BLaER1 (cell line): ENCODE measurements around the gene HS6ST1.

Source experiments
- H3K27ac ChIP-seq: shearing (Covaris generic); formaldehyde crosslinking; 2 replicates; pipeline ENCODE4 v1.8.1; 2022
- H3K27me3 ChIP-seq: shearing (Covaris generic); formaldehyde crosslinking; 2 replicates; pipeline ENCODE4 v1.8.1; 2022
- H3K36me3 ChIP-seq: shearing (Covaris generic); formaldehyde crosslinking; 2 replicates; pipeline ENCODE4 v1.8.1; 2022
- H3K4me1 ChIP-seq: shearing (Covaris generic); formaldehyde crosslinking; 2 replicates; pipeline ENCODE4 v1.8.1; 2022
- H3K4me2 ChIP-seq: shearing (Covaris generic); formaldehyde crosslinking; 2 replicates; pipeline ENCODE4 v1.8.1; 2022
- H3K4me3 ChIP-seq: shearing (Covaris generic); formaldehyde crosslinking; 2 replicates; pipeline ENCODE4 v1.8.1; 2022
- H3K9ac ChIP-seq: shearing (Covaris generic); formaldehyde crosslinking; 2 replicates; pipeline ENCODE4 v1.8.1; 2022
- H3K9me3 ChIP-seq: shearing (Covaris generic); formaldehyde crosslinking; 2 replicates; pipeline ENCODE4 v1.8.1; 2022
- H4K20me1 ChIP-seq: shearing (Covaris generic); formaldehyde crosslinking; 2 replicates; pipeline ENCODE4 v1.8.1; 2022
- Cebpa-rat ChIP-seq: shearing (Covaris generic); IDR thresholded peaks from 2 replicates; pipeline ENCODE4 v1.8.1; 2022

The HS6ST1 gene

GRCh38 chr2:128332091-128332634 is 13.5 kb upstream of the HS6ST1 start:
- H3K27ac ChIP-seq = no peak overlapping the region
- H3K9me3 ChIP-seq = peaks cover 34% of the 10 kb centered on the region
- H3K9ac ChIP-seq = no peak overlapping the region
- H3K4me2 ChIP-seq = no peak overlapping the region
- no peaks in the 10 kb centered on the region for H3K36me3 ChIP-seq
- H3K4me1 ChIP-seq = no peaks in the 10 kb centered on the region
- no peaks in the 10 kb centered on the region for H3K27me3 ChIP-seq
- no peaks in the 10 kb centered on the region for H4K20me1 ChIP-seq
- H3K4me3 ChIP-seq = no peak overlapping the region
- TF ChIP-seq Cebpa-rat = no peak

DNA sequence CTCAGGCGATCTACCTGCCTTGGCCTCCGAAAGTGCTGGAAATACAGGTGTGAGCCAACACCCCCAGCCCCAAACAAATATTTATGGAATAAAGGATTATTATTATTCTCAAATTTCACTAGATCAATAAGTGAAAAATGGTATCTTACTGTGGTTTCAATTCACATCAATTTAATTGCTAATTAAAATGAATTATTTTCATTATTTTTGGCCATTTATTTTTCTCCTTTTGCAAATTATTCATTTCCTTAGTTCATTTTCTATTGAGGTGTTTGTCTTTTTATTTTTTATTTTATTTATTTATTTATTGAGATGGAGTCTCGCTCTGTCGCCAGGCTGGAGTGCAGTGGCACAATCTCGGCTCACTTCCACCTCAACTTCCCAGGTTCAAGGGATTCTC is 11.9 kb upstream of the HS6ST1 start:
- Histone ChIP-seq H3K4me2 (no peak overlapping the region), H3K4me3 (no peak overlapping the region), H3K9me3 (peaks cover 30% of the 10 kb centered on the region), H3K36me3 (no peaks in the 10 kb centered on the region), H3K27me3 (no peaks in the 10 kb centered on the region), H3K27ac (no peak overlapping the region), H3K4me1 (peaks cover 7% of the 10 kb centered on the region), H4K20me1 (no peaks in the 10 kb centered on the region), H3K9ac (no peak overlapping the region)
- no peak for TF ChIP-seq Cebpa-rat

DNA sequence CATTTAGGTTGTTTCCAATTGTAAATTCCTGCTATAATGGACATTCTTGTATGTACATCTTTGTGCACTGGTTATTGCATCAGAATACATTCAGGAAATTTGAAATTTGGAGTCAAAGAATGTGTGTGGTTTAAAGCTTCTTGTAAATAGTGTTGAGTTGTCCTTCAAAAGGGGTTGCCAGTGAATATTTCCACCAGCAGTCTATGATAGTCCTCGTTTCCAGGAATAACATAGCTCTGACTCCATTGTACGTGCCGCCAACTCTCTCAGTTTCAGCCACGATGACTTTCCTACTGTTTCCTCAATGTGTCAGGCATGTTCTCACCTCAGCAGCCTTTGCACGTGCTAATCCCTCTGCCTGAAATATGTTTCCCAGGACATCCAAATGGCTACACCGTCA is 10.9 kb upstream of the HS6ST1 start:
- H3K9ac ChIP-seq = no peak overlapping the region
- peaks cover 9% of the 10 kb centered on the region for H3K4me1 ChIP-seq
- no peaks in the 10 kb centered on the region for H3K36me3 ChIP-seq
- no peak for TF ChIP-seq Cebpa-rat
- H3K9me3 ChIP-seq = peaks cover 29% of the 10 kb centered on the region
- no peak overlapping the region for H3K4me2 ChIP-seq
- no peaks in the 10 kb centered on the region for H3K27me3 ChIP-seq
- no peaks in the 10 kb centered on the region for H4K20me1 ChIP-seq
- no peak overlapping the region for H3K4me3 ChIP-seq
- H3K27ac ChIP-seq = no peak overlapping the region

- Histone ChIP-seq H3K27ac (no peak overlapping the region), H3K4me3 (no peak overlapping the region)
- TF ChIP-seq Cebpa-rat = no peak
These were observed 8.7 kb upstream of the HS6ST1 start for GRCh38 chr2:128327180-128327964.

GRCh38 chr2:128326346-128326745 is 7.7 kb upstream of the HS6ST1 start:
- Histone ChIP-seq H3K27me3 (no peaks in the 10 kb centered on the region), H3K4me2 (0 out of 2 replicates have a peak overlapping the region, but pooled peaks have one; percentile 39), H3K9ac (no peak overlapping the region), H3K27ac (no peak overlapping the region), H4K20me1 (no peaks in the 10 kb centered on the region), H3K9me3 (peaks cover 6% of the 10 kb centered on the region; the same call in 1 of the 2 replicates), H3K4me1 (peaks cover 38% of the 10 kb centered on the region), H3K36me3 (no peaks in the 10 kb centered on the region), H3K4me3 (no peak overlapping the region)
- no peak for TF ChIP-seq Cebpa-rat

More at GRCh38 chr2:128327180-128327964, 8.7 kb upstream of the HS6ST1 start:
- Histone ChIP-seq H3K36me3 (no peaks in the 10 kb centered on the region), H3K9me3 (peaks cover 16% of the 10 kb centered on the region), H3K4me2 (no peak overlapping the region), H3K27me3 (no peaks in the 10 kb centered on the region), H4K20me1 (no peaks in the 10 kb centered on the region), H3K9ac (no peak overlapping the region), H3K4me1 (peaks cover 31% of the 10 kb centered on the region)

- H3K4me1 ChIP-seq = peaks cover 45% of the 10 kb centered on the region
- no peak overlapping the region for H3K9ac ChIP-seq
- H3K4me2 ChIP-seq = peak overlapping the region; percentile 39; the same call in 1 of the 2 replicates
- H3K9me3 ChIP-seq = 0 out of 2 replicates have a peak, but pooled peaks cover under 1% of the 10 kb centered on the region
- H3K36me3 ChIP-seq = no peaks in the 10 kb centered on the region
- H3K27me3 ChIP-seq = no peaks in the 10 kb centered on the region
- TF ChIP-seq Cebpa-rat = no peak
- H3K4me3 ChIP-seq = no peak overlapping the region
- no peak overlapping the region for H3K27ac ChIP-seq
- H4K20me1 ChIP-seq = no peaks in the 10 kb centered on the region
These were observed 7.0 kb upstream of the HS6ST1 start for GRCh38 chr2:128325611-128326181.

- Histone ChIP-seq H3K9ac (no peak overlapping the region), H3K27me3 (no peaks in the 10 kb centered on the region), H3K4me3 (no peak overlapping the region), H3K9me3 (no peaks in the 10 kb centered on the region), H3K36me3 (no peaks in the 10 kb centered on the region), H3K27ac (no peak overlapping the region), H4K20me1 (no peaks in the 10 kb centered on the region), H3K4me1 (peaks cover 52% of the 10 kb centered on the region), H3K4me2 (no peak overlapping the region)
- no peak for TF ChIP-seq Cebpa-rat
These were observed 6.3 kb upstream of the HS6ST1 start for GRCh38 chr2:128324897-128325410.

DNA sequence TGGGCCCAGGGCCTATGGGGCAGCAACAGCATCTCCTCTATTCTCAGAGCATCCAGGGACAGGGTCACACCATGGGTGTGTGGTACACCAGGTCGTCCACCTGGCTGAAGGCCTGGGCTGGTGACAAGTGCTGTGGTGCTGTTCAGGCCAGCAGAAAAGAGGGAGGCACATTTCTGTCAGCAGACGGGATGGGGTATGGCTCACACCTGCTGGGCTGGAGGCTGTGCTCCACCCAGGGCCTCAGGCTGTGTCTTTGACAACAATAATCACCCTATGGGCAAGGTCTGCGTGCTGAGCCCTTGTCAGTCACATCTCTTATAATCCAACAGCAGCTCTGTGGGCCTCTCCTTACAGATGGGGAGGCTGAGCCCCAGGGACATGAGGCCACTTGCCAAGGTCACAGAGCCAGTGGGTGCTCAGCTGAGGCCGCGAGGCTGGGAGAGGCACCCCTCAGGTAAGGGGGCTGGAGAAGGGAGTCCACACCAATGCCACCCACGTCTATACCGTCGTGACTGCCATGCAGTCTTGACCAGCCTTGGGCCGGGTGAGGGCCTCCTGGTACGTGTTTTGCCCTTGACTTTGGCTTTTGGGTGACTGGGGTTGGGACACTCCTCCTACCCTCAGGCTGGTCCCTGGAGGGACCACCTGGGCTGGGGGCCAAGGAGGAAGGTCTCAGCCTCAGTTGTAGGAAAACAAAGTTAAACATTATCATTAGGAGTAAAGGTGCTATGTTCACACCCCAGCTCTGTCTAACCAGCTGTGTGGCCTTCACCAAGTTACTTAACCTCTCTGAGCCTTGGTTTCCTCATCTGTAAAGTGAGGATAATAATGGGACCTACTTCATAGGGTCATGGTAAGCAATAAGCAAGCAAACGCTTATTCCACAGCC is 5.6 kb upstream of the HS6ST1 start:
- Histone ChIP-seq H3K9ac (no peak overlapping the region), H3K36me3 (no peaks in the 10 kb centered on the region), H3K9me3 (no peaks in the 10 kb centered on the region), H3K27me3 (no peaks in the 10 kb centered on the region), H3K4me1 (peaks cover 59% of the 10 kb centered on the region), H3K27ac (no peak overlapping the region), H3K4me2 (peak overlapping the region; percentile 100; the same call in 1 of the 2 replicates), H3K4me3 (no peak overlapping the region), H4K20me1 (no peaks in the 10 kb centered on the region)
- no peak for TF ChIP-seq Cebpa-rat

DNA sequence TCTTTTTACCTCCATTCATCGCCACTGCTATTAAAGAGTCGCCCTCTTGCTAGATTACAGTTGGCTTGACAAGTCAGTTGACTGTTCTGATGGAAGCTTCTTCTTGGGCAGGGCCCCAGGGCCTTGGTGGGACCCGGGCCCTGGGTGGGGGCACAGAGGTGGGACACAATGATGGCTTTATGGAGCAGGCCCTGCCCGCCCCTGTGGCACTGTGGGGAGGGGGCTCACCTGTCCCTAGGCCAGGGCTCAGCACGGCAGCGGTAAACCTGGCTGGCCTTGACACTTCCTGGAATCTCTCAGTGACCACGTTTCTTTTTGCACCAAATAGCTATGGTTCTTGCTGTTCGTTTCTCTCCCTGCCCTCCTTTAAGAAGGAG is 4.9 kb upstream of the HS6ST1 start:
- Histone ChIP-seq H4K20me1 (no peaks in the 10 kb centered on the region), H3K36me3 (no peaks in the 10 kb centered on the region), H3K9me3 (no peaks in the 10 kb centered on the region), H3K4me2 (peak overlapping the region; percentile 100), H3K27me3 (no peaks in the 10 kb centered on the region), H3K4me3 (no peak overlapping the region), H3K4me1 (peaks cover 63% of the 10 kb centered on the region), H3K27ac (no peak overlapping the region), H3K9ac (no peak overlapping the region)
- no peak for TF ChIP-seq Cebpa-rat
